HG03439 (cell line): ENCODE data around the gene RAB29.

Experiments
- ATAC-seq: cut with Tn5 transposase; IDR thresholded peaks from one replicate; pipeline ENCODE4 v1.9.1; 2021; ENCODE audit warnings: mild to moderate bottlenecking, moderate library complexity; ENCODE audit not compliant: unreplicated experiment

RAB29 gene

GRCh38 chr1:205797168-205797567, 21.9 kb upstream of the RAB29 start:
- ATAC-seq = no peak

GRCh38 chr1:205794011-205794730, 18.9 kb upstream of the RAB29 start:
- no peak for ATAC-seq

- ATAC-seq = no peak
These were observed 17.8 kb upstream of the RAB29 start for GRCh38 chr1:205792961-205793673.

- no peak for ATAC-seq
These were observed 17.2 kb upstream of the RAB29 start for GRCh38 chr1:205792481-205792881.

- ATAC-seq = peak; percentile 44
These were observed 16.4 kb upstream of the RAB29 start for GRCh38 chr1:205791568-205792180.

GRCh38 chr1:205787287-205787916, 12.1 kb upstream of the RAB29 start:
- no peak for ATAC-seq

- no peak for ATAC-seq
These were observed 11.3 kb upstream of the RAB29 start for GRCh38 chr1:205786601-205787000.

GRCh38 chr1:205785446-205785845, 10.2 kb upstream of the RAB29 start:
- ATAC-seq = no peak

GRCh38 chr1:205783904-205784303, 8.6 kb upstream of the RAB29 start:
- no peak for ATAC-seq

GRCh38 chr1:205783433-205783795, 8.1 kb upstream of the RAB29 start:
- ATAC-seq = no peak

- ATAC-seq = no peak
These were observed 7.5 kb upstream of the RAB29 start for GRCh38 chr1:205782627-205783432.

GRCh38 chr1:205780335-205780734, 5.1 kb upstream of the RAB29 start:
- ATAC-seq = no peak

GRCh38 chr1:205777994-205778393, 2.7 kb upstream of the RAB29 start:
- no peak for ATAC-seq

- ATAC-seq = no peak
These were observed 405 bp upstream of the RAB29 start for GRCh38 chr1:205775717-205776056.

GRCh38 chr1:205774198-205775014, 876 bp downstream of the RAB29 start:
- peak; percentile 18 for ATAC-seq

GRCh38 chr1:205772607-205773032, 2.7 kb downstream of the RAB29 start:
- no peak for ATAC-seq

GRCh38 chr1:205770618-205771017, 4.7 kb downstream of the RAB29 start:
- ATAC-seq = no peak

GRCh38 chr1:205769641-205770365, 5.5 kb downstream of the RAB29 start:
- ATAC-seq = no peak

GRCh38 chr1:205767248-205767647, 8.0 kb downstream of the RAB29 start:
- ATAC-seq = no peak
